Measurements from ENCODE around the gene CDK6.

The CDK6 gene

GRCh38 chr7:92827464-92828120 is 8.8 kb downstream of the CDK6 start:
- DNase-seq (ENCODE audit: low read depth in 2 of 2): no peak

GRCh38 chr7:92826258-92826938 is 10.0 kb downstream of the CDK6 start:
- DNase-seq (ENCODE audit: low read depth in 2 of 2): no peak

GRCh38 chr7:92824901-92825480 is 11.4 kb downstream of the CDK6 start:
- no peak for DNase-seq (ENCODE audit: low read depth in 2 of 2)

- no peak for DNase-seq (ENCODE audit: low read depth in 2 of 2)
Observed at GRCh38 chr7:92824450-92824849, 11.9 kb downstream of the CDK6 start.

DNA sequence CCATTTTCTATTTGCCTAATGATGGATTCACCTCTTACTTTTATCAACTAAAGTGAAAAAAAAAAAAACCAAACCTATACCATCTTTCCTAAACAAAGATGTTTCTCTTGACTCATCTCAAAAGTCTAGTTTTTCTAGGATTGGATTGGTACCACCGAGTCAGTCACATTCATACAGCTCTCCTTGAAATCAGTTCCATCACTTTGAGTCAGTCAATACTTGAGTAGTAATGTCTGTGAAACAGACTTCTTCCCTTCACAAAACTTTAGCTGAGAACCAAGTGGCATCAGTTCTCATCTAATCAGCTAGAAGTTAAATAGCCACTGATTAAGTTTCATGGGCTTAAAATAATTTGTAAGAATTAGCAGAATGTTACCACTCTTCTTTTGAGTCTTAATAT is 13.3 kb downstream of the CDK6 start:
- no peak for DNase-seq (ENCODE audit: low read depth in 2 of 2)

DNA sequence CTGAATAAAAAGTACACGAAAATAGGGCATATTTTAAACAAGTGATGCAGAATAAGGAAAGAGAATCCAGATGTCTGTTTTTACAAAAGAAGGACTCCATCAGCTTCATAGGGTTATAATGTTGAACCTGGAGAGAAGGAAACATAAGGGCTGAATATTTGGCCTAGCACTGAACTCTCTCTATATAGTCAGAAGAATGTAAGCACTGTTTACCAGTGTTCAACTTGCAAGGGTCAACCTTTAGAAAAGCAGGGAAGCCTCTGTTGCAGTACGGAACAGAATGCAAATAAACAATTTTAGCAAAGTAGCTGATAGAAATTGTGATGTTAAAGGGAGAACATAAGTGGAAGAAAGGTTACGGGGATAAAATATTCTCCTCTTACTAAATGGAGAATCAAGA is 16.2 kb downstream of the CDK6 start:
- no peak for DNase-seq (ENCODE audit: low read depth in 2 of 2)

DNA sequence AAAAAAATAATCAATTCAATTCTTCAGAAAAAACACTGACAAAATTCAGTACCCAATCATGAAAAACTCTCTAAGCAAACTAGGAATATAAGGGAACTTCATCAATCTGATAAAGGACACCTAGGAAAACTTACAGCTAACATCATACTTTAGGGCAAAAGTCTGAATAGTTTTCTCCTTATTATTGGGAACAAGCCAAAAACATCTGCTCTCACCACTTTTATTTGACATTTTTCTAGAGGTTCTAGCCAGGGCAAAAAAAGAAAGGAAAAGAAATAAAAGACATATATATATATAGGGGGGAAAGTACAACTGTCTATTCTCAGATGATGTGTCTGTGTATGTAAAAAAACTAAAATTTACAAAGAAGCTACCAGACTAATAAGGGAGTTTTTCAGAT is 19.0 kb downstream of the CDK6 start:
- DNase-seq (ENCODE audit: low read depth in 2 of 2): no peak

GRCh38 chr7:92815412-92815811 is 21.0 kb downstream of the CDK6 start:
- no peak for DNase-seq (ENCODE audit: low read depth in 2 of 2)

DNA sequence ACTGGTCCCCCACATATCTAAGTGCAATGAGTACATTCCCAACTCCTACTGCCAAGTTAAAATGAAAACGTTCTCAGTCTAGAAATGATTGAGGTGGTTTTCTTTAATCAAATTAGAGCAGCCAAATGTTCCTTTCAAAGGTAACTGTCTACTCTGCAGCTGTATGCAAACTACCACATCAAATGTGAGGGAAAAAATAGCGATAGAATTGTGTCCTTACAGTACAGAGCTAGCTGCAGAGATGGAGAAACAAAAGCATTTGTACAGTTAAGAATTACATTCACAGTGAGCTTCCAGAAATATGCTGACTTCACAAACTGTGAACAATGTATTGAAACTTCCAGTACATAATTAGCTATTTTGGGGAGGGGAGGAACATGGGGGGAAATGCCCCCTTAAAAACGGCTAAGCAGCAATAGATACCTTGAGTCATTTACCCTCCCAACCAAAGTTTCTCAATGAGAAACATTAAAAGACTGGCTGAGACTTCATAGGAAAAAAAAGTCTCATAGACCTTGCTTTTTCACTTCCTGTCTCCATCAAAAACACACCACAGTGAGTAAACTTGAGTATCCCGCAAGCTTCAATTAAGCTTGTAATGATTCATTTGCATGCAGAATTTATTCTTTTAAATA is 22.9 kb downstream of the CDK6 start:
- no peak for DNase-seq (ENCODE audit: low read depth in 2 of 2)

DNA sequence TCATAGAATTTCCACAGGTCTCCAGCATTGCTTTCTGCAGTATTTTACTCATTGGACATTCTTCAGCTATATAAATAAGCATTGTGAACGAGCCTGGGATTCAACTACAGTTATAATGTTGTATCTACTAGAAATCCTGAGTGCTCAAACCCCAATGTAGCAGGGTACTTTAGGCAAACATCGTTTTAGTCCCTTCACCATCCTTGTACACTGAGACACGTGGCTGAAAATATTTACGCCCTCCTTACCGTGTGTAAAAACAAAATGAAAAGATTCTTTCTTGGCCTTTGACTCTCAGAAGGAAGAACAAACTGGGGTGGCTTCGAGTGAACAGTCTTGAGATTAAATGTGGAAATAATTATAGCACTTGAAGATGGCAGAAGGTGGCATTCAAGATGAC is 25.2 kb downstream of the CDK6 start:
- DNase-seq (ENCODE audit: low read depth in 2 of 2): no peak

DNA sequence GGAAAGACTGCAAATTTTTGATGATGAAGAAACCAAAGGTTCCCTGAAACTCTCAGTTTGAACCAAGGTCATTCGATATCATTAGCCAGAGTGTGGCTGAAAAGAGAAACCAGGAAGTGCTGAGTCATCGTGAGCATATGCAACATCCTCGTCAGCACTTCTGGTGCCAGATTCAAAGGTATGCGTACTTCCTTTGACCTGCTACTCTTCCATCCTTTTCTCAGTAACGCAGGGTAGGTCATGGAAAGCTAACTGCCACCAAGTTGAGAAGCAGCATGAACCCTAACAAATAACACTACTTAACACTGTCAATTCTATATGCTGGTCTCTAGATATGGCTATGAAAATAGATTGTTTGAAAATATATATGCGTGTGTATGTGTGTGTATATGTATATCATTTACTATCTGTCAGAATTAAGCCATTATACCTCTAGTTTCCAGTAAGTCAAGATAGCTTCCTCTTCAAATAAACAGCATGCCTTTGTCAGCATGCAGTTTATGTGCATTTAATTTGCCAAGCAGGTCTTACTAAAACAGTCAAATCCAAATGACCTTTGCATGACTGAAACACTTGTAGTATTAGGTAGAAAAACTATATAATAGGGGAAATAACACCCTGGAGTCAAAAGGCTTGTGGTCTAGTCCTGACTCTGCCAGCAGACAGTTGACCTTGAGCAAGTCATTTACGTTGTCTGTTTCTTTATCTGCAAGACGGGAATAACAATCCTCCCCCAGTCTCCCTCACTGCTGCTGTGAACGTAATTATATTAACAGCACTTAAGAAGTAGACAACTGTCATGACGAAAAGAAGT is 26.4 kb downstream of the CDK6 start:
- DNase-seq (ENCODE audit: low read depth in 2 of 2): peak; percentile 28 to 58

DNA sequence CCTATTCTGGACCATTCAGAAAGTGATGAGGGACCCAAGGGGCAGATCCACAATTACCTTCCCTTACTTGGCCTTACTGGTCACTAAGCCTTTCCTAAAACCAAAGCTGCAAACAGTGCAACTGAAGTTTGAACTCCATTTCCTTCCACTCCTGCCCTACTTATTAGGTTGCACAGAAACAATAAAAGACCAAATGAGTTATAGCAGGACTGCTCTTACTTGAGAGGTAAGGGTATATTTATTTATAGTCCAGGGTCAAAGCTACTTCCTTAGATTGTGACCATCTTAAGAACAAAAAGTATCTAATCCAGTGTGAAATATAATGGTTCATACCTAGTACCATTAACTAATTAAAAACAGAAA is 27.0 kb downstream of the CDK6 start:
- DNase-seq (ENCODE audit: low read depth in 2 of 2): no peak

- no peak for DNase-seq (ENCODE audit: low read depth in 2 of 2)
Observed at GRCh38 chr7:92808635-92809034, 27.7 kb downstream of the CDK6 start.

GRCh38 chr7:92808006-92808405 is 28.4 kb downstream of the CDK6 start:
- DNase-seq (ENCODE audit: low read depth in 2 of 2): no peak

DNA sequence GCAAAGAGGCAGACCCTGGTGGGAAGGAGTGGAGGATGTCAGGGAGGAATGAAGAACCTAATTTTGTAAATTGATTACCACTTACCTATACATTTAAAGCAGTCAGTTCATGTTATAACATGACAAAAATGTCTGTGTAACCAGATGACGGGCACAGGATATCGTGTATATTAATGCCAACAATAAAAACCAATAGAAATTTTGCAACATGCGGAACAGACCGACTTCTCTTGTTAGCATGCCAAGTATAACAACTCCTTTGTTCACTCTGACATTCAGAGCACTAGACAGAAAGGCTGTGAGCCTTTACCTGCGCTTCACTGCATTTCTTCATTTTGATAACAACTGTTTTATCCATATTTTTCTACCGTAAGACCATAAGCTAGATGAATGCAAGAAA is 29.9 kb downstream of the CDK6 start:
- no peak for DNase-seq (ENCODE audit: low read depth in 2 of 2)

- DNase-seq (ENCODE audit: low read depth in 2 of 2): no peak
Observed at GRCh38 chr7:92802406-92802805, 34.0 kb downstream of the CDK6 start.

GRCh38 chr7:92799446-92800211 is 36.7 kb downstream of the CDK6 start:
- no peak for DNase-seq (ENCODE audit: low read depth in 2 of 2)

DNA sequence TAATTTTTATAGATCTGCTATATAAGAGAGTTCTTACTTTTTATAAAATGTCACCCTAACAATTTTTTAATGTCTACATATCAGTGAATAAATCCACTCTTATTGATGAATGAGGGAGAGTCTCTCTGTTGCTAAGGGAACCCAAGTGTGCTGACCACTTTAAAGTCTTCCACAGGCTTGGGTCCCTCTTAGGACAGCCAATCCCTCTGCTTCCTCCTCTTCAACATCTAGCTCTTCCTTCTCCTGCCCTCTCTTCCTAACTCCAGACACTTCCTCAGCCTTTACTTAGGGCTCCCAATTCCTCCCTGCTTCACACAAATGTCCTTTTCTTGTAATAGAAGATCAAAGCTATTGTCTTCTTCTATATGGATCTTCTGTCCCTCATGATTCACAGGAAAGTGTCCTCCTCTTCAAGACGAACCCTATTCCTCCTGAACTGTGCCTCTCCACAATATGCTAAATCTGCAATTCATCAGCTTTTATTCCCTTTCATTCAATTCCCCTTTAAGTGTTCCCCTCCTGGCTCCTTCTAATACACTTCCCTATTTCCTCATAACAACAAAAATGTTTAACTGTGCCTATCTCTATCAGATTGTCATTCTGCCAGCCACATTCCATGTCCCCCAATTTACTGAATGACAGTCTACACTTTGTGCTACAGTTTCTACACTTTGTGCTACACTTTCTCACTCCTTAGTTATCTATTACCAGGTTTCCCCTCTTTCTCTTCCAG is 37.7 kb downstream of the CDK6 start:
- no peak for DNase-seq (ENCODE audit: low read depth in 2 of 2)

GRCh38 chr7:92797693-92798092 is 38.7 kb downstream of the CDK6 start:
- DNase-seq (ENCODE audit: low read depth in 2 of 2): no peak

DNA sequence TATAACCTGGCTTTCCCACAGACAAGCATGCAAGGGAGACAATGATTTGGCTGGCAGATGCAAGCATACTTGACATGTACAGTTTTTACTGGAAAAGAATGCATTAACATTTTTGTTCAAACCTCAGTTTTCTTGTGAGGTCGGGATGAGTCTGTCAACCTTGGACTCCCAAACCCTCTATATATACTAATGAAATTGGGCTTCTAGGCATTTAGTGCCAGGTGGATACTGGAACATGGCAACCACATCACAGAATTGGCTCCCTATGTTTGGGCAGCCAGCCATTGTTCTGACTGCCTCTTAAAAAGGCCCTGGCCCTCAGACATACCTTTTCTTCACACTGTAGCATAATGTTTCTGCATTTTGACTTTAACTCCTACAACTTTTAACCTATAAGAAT is 39.1 kb downstream of the CDK6 start:
- DNase-seq (ENCODE audit: low read depth in 2 of 2): no peak

DNA sequence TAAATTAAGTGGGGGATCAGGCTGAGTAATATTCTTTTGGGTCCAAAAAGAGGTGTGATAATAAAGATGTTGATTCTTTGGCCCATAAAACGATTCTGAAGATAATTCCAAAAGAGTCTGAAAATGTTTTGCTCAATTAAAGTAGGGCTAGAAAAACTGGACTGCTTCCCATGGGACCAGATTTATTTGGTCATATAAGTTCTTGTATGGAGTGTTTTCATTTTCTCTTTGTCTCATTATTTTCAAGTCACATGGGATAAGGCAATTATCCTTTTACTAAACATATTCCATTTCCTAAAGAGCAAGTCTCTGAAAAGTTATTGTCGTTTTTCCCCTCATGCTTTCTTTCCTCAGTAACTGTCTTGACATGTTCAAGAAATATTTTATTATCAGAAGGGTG is 41.5 kb downstream of the CDK6 start:
- DNase-seq (ENCODE audit: low read depth in 2 of 2): no peak
